ENCODE measurements around the gene DOCK1.

The DOCK1 gene

GRCh38 chr10:127356360-127356759, 451.1 kb downstream of the DOCK1 start:
- no peak for DNase-seq (ENCODE audit: low read depth)

GRCh38 chr10:127357265-127357664, 452.0 kb downstream of the DOCK1 start:
- DNase-seq (ENCODE audit: low read depth), result no peak

GRCh38 chr10:127358337-127358736, 453.1 kb downstream of the DOCK1 start:
- no peak for DNase-seq (ENCODE audit: low read depth)

GRCh38 chr10:127364034-127364433, 458.8 kb downstream of the DOCK1 start:
- DNase-seq (ENCODE audit: low read depth), result no peak

GRCh38 chr10:127368101-127368500, 462.9 kb downstream of the DOCK1 start:
- DNase-seq (ENCODE audit: low read depth), result no peak

DNA sequence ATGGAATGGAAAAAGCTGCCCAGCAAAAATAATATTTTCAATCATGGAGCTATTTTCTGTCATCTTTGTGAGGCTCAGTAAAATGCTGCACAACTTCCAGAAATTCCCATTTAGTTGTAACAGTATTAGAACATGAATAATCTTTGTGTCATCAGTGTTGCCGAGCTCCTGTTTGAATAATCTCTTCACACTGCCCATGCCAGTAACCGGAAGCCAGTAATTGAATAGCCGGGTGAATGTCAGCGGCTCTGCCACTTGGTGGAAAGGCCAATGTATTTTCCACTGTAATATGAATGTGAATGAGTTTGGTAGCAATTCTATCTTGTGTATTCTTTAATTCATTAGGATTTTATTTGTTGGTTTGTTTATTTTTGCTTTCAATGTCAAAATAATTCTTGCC, 463.7 kb downstream of the DOCK1 start:
- DNase-seq (ENCODE audit: low read depth), result no peak

GRCh38 chr10:127370601-127371000, 465.4 kb downstream of the DOCK1 start:
- no peak for DNase-seq (ENCODE audit: low read depth)

GRCh38 chr10:127372361-127372760, 467.1 kb downstream of the DOCK1 start:
- DNase-seq (ENCODE audit: low read depth), result no peak

- DNase-seq (ENCODE audit: low read depth), result no peak
These were observed 468.9 kb downstream of the DOCK1 start for GRCh38 chr10:127374074-127374680.

DNA sequence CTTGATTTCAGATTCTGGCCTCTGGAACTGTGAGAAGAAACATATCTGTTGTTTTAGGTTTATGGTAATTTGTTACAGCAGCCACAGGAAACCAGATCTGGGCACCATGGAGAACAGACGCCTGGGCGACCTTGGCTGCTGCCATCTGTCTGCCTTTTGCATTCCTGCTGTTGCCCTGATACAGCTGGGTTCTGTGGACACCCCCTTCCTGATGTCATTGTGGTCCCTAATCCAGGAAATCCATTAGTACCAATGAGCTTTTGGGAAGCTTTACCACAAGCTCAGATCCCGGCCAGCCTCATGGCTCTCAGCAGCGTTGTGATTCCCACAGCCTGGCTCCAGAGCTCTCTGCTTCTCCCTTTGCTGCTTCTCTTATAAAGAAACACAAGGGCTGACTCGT, 469.7 kb downstream of the DOCK1 start:
- DNase-seq (ENCODE audit: low read depth), result no peak

DNA sequence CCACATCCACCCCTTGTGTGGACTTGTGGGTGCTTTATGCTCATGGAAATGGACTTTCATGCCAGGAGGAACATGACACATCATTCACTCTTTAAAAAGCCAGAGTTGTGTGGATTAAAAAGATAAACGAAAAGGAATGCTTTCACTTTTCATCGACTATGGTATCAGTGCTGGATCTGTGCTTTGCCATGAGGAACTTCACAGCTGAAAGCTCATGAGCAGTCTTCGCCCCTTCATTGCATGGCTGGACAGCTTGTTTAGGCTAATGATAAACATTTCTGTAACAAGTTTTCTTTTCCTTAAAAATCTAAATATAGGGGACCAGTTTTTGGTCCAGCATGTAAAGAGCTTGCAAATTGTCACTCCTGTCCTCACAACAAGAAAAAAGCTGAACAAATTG, 470.2 kb downstream of the DOCK1 start:
- no peak for DNase-seq (ENCODE audit: low read depth)

DNA sequence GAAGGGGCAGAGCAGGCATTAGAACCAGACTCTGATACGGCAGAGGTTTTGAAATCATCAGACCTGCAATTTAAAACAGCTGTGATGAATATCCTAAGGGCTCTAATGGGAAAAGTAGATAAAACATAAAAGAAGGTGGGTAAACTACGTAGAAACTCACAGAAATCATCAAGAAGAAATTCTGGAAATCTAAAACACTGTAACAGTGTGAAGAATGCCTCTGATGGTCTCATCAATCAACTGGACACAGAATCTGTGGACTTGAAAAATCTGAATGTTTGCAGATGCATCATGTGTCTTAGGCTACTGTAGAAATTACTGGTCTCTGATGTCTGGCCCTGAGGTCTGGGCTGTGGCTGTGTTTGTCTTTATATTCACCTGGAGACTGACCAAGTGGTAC, 470.8 kb downstream of the DOCK1 start:
- DNase-seq (ENCODE audit: low read depth), result no peak

- no peak for DNase-seq (ENCODE audit: low read depth)
These were observed 473.4 kb downstream of the DOCK1 start for GRCh38 chr10:127378628-127379027.

DNA sequence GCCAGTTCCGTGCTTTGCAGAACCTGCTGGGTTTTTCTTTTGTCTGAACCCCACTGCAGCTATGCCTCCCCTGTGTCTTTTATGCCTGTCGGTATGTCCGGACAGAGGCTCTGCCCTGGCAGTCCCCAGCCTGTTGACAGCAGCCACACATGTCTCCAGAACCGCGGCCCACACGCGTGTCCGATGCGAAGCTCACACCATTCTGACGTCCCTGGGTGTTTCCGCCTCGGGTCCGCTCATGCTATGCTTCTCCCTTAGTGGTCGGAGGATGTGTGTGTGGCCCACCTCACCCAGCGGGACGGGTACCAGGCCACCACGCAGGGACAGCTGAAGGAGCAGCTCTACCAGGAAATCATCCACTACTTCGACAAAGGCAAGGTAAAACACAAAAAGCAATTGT, 479.3 kb downstream of the DOCK1 start:
- no peak for DNase-seq (ENCODE audit: low read depth)

- no peak for DNase-seq (ENCODE audit: low read depth)
These were observed 479.8 kb downstream of the DOCK1 start for GRCh38 chr10:127385066-127385465.

DNA sequence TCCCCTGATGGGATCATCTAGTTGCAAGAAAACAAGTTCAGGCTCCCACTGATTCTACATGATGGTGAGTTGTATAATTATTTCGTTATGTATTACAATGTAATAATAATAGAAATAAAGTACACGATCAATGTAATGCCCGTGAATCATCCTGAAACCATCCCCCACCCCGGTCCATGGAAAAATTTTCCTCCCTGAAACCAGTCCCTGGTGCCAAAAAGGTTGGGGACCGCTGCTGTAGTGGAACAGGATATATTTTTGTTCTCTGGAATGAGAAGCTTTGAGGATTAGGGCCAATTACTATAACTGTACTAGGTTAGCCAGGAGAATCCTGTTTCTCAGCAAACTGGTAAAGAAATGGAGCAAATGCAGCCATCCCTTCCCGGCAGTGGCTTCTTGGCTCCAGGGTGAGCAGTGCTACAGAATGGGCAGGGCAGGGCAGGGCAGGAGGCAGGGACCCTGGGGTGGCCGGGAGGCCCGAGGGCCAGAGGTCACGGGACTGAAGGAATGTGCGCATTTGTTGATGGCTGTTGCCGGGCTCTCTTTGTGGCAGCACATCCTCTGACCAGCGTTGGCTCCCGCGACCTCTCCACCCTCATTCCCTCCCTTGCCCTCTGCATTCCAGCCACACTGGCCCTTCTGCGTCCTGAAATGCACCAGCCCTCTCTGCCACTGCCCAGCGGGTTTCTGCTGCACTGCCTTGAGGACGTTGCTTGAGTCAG, 481.5 kb downstream of the DOCK1 start:
- no peak for DNase-seq (ENCODE audit: low read depth)

DNA sequence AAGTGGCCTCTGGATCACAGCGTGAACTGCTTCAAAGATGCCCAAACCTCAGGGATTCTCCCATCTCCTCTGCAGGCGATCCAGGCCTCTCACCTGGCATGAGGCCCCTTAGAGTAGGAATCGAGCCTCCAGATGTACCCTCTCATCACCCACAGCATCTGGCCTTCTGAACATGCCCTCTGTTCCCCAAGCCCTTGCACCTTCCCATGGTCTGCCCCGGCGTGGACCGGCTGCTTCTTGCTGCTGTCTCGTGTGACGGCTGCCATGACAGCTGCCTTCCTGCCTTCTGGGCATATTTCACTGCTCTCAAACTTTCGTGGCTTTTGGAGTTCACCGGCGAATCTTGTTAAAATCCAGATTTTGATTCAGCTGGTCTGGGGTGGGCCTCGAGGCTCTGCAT, 486.6 kb downstream of the DOCK1 start:
- no peak for DNase-seq (ENCODE audit: low read depth)

DNA sequence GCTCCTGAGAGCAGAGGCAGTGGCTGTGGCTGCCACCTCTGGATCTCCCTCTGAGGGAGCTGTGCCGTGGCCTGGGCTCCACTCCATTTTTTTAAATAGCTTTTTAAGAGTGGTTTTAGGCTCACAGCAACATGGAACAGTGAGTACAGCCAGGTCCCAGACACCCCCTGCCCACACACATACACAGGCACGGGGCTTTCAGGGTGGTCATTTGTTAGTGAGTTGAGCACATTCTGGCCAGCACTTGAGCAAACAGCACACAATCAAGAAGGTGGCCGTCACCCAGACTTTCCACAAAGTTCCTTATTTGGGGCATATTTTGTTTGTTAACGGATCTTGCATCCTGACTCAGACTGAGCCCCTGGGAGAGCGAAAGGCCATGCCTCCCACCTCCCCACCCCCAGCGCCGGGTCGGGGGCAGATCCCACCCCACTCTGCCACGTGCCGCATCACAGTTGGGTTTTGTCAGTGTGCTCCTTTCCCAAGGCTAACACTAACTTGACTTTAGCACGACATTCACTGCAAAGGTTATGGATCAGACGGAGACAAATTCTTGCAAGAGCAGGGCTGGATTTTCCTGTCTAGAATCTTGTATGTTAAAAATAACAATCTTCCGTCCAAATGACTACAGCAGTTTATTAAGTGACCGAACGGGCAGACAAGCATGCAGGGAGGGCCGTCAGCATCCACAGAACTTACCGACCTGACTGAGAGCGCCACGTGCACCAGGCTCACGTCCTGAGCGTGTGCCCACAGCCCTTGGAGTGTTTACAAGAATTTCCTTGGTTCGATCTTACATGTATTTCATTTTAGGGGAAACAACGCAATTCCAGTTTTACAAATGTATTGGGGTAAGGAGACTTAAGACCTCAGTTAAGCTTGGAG, 487.4 kb downstream of the DOCK1 start:
- DNase-seq (ENCODE audit: low read depth), result no peak

DNA sequence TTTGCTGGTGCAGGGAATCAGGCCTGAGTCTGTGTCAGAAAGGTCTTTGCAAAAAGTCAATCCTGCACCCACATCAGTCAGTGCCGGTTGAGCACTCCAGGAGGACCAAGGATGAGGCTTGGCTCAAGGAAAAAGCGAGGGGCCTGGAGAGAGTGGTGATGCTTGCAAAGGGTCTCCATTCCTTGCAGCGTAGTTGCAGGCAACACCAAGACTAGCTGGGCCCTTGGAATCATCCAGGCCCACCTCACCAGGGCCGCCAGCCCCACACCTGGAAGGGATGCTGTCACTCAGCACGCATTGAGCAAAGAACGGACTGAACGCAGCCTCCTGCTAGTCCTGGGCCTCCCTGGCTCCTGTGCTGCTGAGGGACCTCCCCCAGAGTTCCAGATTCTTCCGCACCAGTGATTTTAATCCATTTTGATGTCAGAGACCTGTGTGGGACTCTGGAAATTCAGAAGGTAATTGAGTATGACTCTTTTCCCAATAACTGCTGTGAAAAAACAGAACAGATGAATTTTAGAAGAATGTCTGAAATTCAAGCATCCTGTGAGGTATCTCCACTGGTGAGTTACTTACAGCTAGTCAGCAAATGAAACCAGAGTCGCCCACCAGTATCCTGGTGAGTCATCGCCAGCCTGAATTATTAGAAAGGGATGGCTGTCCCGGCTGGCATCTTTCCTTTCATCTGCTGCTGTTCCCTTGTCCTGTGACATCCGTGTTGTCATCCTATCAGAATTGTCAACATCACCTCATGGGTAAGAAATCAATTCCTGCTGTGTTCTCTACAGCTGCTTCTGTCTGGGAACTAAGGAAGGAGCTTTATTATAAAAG, 493.1 kb downstream of the DOCK1 start:
- peak; percentile 21 for DNase-seq (ENCODE audit: low read depth)

DNA sequence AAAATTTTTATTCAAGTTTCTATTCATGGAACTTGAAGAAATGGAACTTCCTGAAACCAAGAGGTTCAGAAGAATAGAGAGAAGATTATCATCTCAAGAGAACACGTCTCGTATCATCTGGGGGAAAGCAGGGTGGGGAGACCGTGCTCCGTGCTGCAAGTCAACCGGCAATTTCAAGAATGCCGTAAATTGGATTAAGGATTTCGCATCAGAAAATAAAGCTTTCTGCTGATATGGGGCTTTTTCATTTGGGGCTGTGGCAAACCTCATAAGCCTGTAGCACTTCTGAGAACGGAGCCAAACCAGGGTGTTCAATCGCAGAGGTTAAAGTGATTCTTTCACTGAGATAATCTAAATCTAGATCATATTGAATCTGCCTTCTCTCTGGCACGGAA, 493.7 kb downstream of the DOCK1 start:
- no peak for DNase-seq (ENCODE audit: low read depth)

DNA sequence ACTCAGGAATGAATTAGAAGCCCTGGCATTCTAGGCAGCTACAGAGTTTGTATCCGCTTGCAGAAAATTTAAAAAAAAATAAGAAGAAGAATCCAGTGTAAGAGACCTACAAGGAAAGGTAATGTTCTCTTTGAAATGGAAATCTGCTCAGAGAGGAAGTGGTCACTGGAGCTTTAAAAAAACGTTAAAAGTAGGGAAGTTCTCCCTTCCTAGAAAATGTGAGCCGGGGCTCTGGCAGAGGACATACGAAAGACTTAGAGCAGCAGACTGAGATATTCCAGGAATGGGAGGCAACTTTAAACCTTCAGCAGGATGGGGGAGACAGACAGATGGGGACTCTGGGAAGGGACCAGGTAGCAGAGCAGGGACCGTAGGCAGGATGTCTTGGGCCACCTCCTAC, 494.4 kb downstream of the DOCK1 start:
- DNase-seq (ENCODE audit: low read depth), result no peak

DNA sequence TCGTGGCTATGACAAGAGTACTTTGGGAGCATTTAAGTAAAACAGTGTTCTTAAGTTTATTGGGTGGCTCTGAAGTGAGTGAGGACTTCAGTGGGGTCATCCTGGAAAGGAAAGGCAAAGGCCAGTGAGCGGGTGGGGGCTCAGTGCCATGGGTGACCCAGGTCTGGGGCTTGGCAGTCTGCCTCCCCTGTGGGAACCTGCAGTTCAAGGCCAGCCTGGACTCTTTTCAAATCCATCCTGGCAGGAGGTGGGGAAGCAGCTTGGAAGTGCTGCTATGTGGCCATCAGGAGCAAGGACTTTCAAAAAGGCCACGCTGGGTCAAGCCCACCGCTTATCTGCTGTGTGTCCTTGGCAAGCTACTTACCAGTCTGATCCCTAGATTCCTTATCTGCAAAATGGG, 495.0 kb downstream of the DOCK1 start:
- no peak for DNase-seq (ENCODE audit: low read depth)
